ENCODE measurements around the gene EMC10. TPM values are rescaled to one million over a fixed set of nuclear protein-coding genes. Genes with fewer than 3 reads are reported as not detected.
"Not testable (repeated sequence)": the region's sequence is repeated elsewhere in the genome, so short reads cannot be mapped to it uniquely, and the experiment has no call there.

EMC10 gene
- total RNA-seq, 2 donors from 2014 or later, result 60.3 to 68.0 TPM

- Histone ChIP-seq H3K27me3 (peaks cover 0 to 6% of the 10 kb centered on the region in 2 donors), H3K27ac (no peak overlapping the region), H3K36me3 (replicated peaks in 1 of 2; ENCODE audit: insufficient read depth in 1 of 2, low read depth in 2 of 2) (no peaks in the 10 kb centered on the region), H3K9me3 (no peaks in the 10 kb centered on the region), H3K4me1 (peaks cover 15% of the 10 kb centered on the region), H3K4me3 (no peak overlapping the region)
- 46 to 64% methylated on average over 5 to 12 of the region's 12 CpGs for WGBS, 2 donors
- DNase-seq (no peak), ATAC-seq (no peak)
- intact Hi-C loops (cut with DNase I), result no loop called here
- TF ChIP-seq POLR2A (IDR thresholded peaks at IDR 0.05) (no peak), CTCF (IDR thresholded peaks at IDR 0.05) (no peak)
These were observed 41.8 kb upstream of the EMC10 start for GRCh38 chr19:50434525-50434924.

GRCh38 chr19:50435221-50435620 is 41.1 kb upstream of the EMC10 start:
- DNase-seq (no peak), ATAC-seq (no peak)
- Histone ChIP-seq H3K27me3 (peaks cover 0 to 6% of the 10 kb centered on the region in 2 donors), H3K4me1 (peaks cover 15% of the 10 kb centered on the region), H3K27ac (no peak overlapping the region), H3K36me3 (replicated peaks in 1 of 2; ENCODE audit: insufficient read depth in 1 of 2, low read depth in 2 of 2) (no peaks in the 10 kb centered on the region), H3K9me3 (no peaks in the 10 kb centered on the region), H3K4me3 (no peak overlapping the region)
- TF ChIP-seq POLR2A (IDR thresholded peaks at IDR 0.05) (no peak), CTCF (IDR thresholded peaks at IDR 0.05) (no peak)
- intact Hi-C loops (cut with DNase I), result no loop called here
- WGBS, 2 donors, result 66 to 83% methylated on average over 9 to 17 of the region's 17 CpGs

- WGBS, 2 donors, result 73 to 79% methylated on average over 2 to 12 of the region's 12 CpGs
- DNase-seq (no peak), ATAC-seq (no peak)
- Histone ChIP-seq H3K4me1 (peaks cover 15% of the 10 kb centered on the region), H3K27ac (no peak overlapping the region), H3K27me3 (peaks cover 0 to 6% of the 10 kb centered on the region in 2 donors), H3K9me3 (no peaks in the 10 kb centered on the region), H3K36me3 (replicated peaks in 1 of 2; ENCODE audit: insufficient read depth in 1 of 2, low read depth in 2 of 2) (no peaks in the 10 kb centered on the region), H3K4me3 (no peak overlapping the region)
- TF ChIP-seq CTCF (IDR thresholded peaks at IDR 0.05) (no peak), POLR2A (IDR thresholded peaks at IDR 0.05) (no peak)
- intact Hi-C loops (cut with DNase I), result no loop called here
These were observed 40.7 kb upstream of the EMC10 start for GRCh38 chr19:50435627-50436026.

- ATAC-seq, result no peak
- TF ChIP-seq CTCF (IDR thresholded peaks at IDR 0.05) (no peak), POLR2A (IDR thresholded peaks at IDR 0.05) (no peak)
- Histone ChIP-seq H3K4me1 (no peaks in the 10 kb centered on the region), H3K27ac (no peak overlapping the region), H3K9me3 (no peaks in the 10 kb centered on the region), H3K4me3 (no peak overlapping the region), H3K27me3 (no peaks in the 10 kb centered on the region), H3K36me3 (replicated peaks in 1 of 2; ENCODE audit: insufficient read depth in 1 of 2, low read depth in 2 of 2) (no peaks in the 10 kb centered on the region)
- no peak for DNase-seq
- intact Hi-C loops (cut with DNase I), result no loop called here
- 74 to 83% methylated on average over 5 of the region's 5 CpGs for WGBS, 2 donors
These were observed 38.4 kb upstream of the EMC10 start for GRCh38 chr19:50437862-50438449.

GRCh38 chr19:50439130-50439529 is 37.2 kb upstream of the EMC10 start:
- intact Hi-C loops (cut with DNase I); ATAC-seq; DNase-seq: not testable (repeated sequence)

More at GRCh38 chr19:50439130-50439529, 37.2 kb upstream of the EMC10 start:
- H3K4me3 ChIP-seq; H3K27me3 ChIP-seq; H3K9me3 ChIP-seq; H3K4me1 ChIP-seq; H3K36me3 ChIP-seq (replicated peaks in 1 of 2; ENCODE audit: insufficient read depth in 1 of 2, low read depth in 2 of 2); H3K27ac ChIP-seq: not testable (repeated sequence)
- 48 to 61% methylated on average over 2 of the region's 2 CpGs for WGBS, 2 donors
